GM19035 (cell line): ENCODE results near the gene MPL.

Experiments used
- ATAC-seq: cut with Tn5 transposase; IDR thresholded peaks from one replicate; pipeline ENCODE4 v1.9.1; 2021; ENCODE audit not compliant: unreplicated experiment

MPL gene

GRCh38 chr1:43337588-43337987 is at the start of gene MPL:
Gene MPL, plus strand, starts transcription at chr1:43337818. Its CDS starts 31 bp downstream, at chr1:43337849.
- ATAC-seq: no peak

GRCh38 chr1:43288058-43288784 is 49.4 kb upstream of the MPL start:
- no peak for ATAC-seq

GRCh38 chr1:43288785-43289706 is 48.6 kb upstream of the MPL start:
- ATAC-seq: no peak

- ATAC-seq: no peak
Measured at GRCh38 chr1:43292216-43292615, 45.4 kb upstream of the MPL start.

GRCh38 chr1:43292679-43293078 is 44.9 kb upstream of the MPL start:
- no peak for ATAC-seq

- no peak for ATAC-seq
Measured at GRCh38 chr1:43293176-43293575, 44.4 kb upstream of the MPL start.

GRCh38 chr1:43293896-43294760 is 43.5 kb upstream of the MPL start:
- ATAC-seq: no peak

GRCh38 chr1:43294761-43295160 is 42.9 kb upstream of the MPL start:
- no peak for ATAC-seq

- ATAC-seq: no peak
Measured at GRCh38 chr1:43296207-43296606, 41.4 kb upstream of the MPL start.

- no peak for ATAC-seq
Measured at GRCh38 chr1:43298055-43298454, 39.6 kb upstream of the MPL start.

GRCh38 chr1:43299101-43299500 is 38.5 kb upstream of the MPL start:
- no peak for ATAC-seq

- ATAC-seq: no peak
Measured at GRCh38 chr1:43300378-43301094, 37.1 kb upstream of the MPL start, which contains the start of gene TIE1. Gene TIE1, plus strand, starts transcription at chr1:43300982. Its CDS starts 90 bp downstream, at chr1:43301072.

GRCh38 chr1:43302201-43302600 is 35.4 kb upstream of the MPL start:
- ATAC-seq: no peak

- ATAC-seq: no peak
Measured at GRCh38 chr1:43302721-43303470, 34.7 kb upstream of the MPL start.

GRCh38 chr1:43303471-43304313 is 33.9 kb upstream of the MPL start:
- ATAC-seq: no peak

- ATAC-seq: no peak
Measured at GRCh38 chr1:43304314-43304681, 33.3 kb upstream of the MPL start.

GRCh38 chr1:43304771-43305300 is 32.8 kb upstream of the MPL start:
- no peak for ATAC-seq

GRCh38 chr1:43305461-43305860 is 32.2 kb upstream of the MPL start:
- no peak for ATAC-seq
